HEK293 (cell line): ENCODE data around the gene KPNA4.

Experiments
- GLI4 ChIP-seq: fragments of 450-650 bp; formaldehyde crosslinking; IDR thresholded peaks from 2 replicates; pipeline ENCODE4 v1.5.1; 2016; ENCODE audit warnings: missing biosample characterization, missing genetic modification characterization
- HOXA7 ChIP-seq: sonication (generic); formaldehyde crosslinking; IDR thresholded peaks from 2 replicates; pipeline ENCODE4 v1.8.1; 2022; ENCODE audit warnings: missing genetic modification reagents, borderline replicate concordance
- PRDM1 ChIP-seq: fragments of 450-650 bp; formaldehyde crosslinking; IDR thresholded peaks from 2 replicates; pipeline ENCODE4; 2016; ENCODE audit warnings: missing biosample characterization, missing genetic modification characterization
- SETDB1 ChIP-seq: IDR thresholded peaks from one replicate; pipeline ENCODE4 v1.6.1; 2017; ENCODE audit warnings: mild to moderate bottlenecking, low read length, moderate library complexity, mixed read lengths; ENCODE audit not compliant: insufficient read length
- TRIM28 ChIP-seq: IDR thresholded peaks from 2 replicates; pipeline ENCODE4 v1.6.1; 2011; ENCODE audit warnings: low read length, control low read depth, borderline replicate concordance
- ZBTB48 ChIP-seq: fragments of 450-650 bp; formaldehyde crosslinking; IDR thresholded peaks from 2 replicates; pipeline ENCODE4 v1.5.1; 2016; ENCODE audit warnings: missing biosample characterization, missing genetic modification characterization
- ZNF114 ChIP-seq: fragments of 450-650 bp; formaldehyde crosslinking; IDR thresholded peaks from 2 replicates; pipeline ENCODE4 v1.5.0; 2017; ENCODE audit warnings: missing biosample characterization, missing genetic modification characterization
- ZNF155 ChIP-seq: fragments of 450-650 bp; formaldehyde crosslinking; IDR thresholded peaks from 2 replicates; pipeline ENCODE4 v1.5.1; 2016; ENCODE audit warnings: missing biosample characterization, missing genetic modification characterization
- ZNF175 ChIP-seq: fragments of 450-650 bp; formaldehyde crosslinking; IDR thresholded peaks from 2 replicates; pipeline ENCODE4 v1.5.1; 2016; ENCODE audit warnings: missing biosample characterization, missing genetic modification characterization
- ZNF214 ChIP-seq: fragments of 450-650 bp; formaldehyde crosslinking; IDR thresholded peaks from 2 replicates; pipeline ENCODE4 v1.5.1; 2017; ENCODE audit warnings: missing biosample characterization, mild to moderate bottlenecking, missing genetic modification characterization, borderline replicate concordance
- ZNF423 ChIP-seq: fragments of 450-650 bp; formaldehyde crosslinking; IDR thresholded peaks from 2 replicates; pipeline ENCODE4 v1.5.1; 2016; ENCODE audit warnings: missing biosample characterization, missing genetic modification characterization
- ZNF433 ChIP-seq: fragments of 450-650 bp; formaldehyde crosslinking; IDR thresholded peaks from 2 replicates; pipeline ENCODE4 v1.5.1; 2016; ENCODE audit warnings: missing biosample characterization, missing genetic modification characterization, low read depth
- ZNF501 ChIP-seq: fragments of 450-650 bp; formaldehyde crosslinking; IDR thresholded peaks from 2 replicates; pipeline ENCODE4 v1.5.1; 2016; ENCODE audit warnings: missing biosample characterization, missing genetic modification characterization
- ZNF558 ChIP-seq: fragments of 450-650 bp; formaldehyde crosslinking; IDR thresholded peaks from 2 replicates; pipeline ENCODE4 v1.5.1; 2016; ENCODE audit warnings: missing biosample characterization, missing genetic modification characterization
- ZNF623 ChIP-seq: fragments of 450-650 bp; formaldehyde crosslinking; IDR thresholded peaks from 2 replicates; pipeline ENCODE4 v1.5.1; 2016; ENCODE audit warnings: missing biosample characterization, missing genetic modification characterization
- ZNF658 ChIP-seq: fragments of 450-650 bp; formaldehyde crosslinking; IDR thresholded peaks from 2 replicates; pipeline ENCODE4; 2016; ENCODE audit warnings: missing biosample characterization, missing genetic modification characterization
- TF ChIP-seq, protein P1 (sequence below): fragments of 450-650 bp; formaldehyde crosslinking; IDR thresholded peaks from 2 replicates; pipeline ENCODE4 v1.5.1; 2016; ENCODE audit warnings: missing biosample characterization, missing genetic modification characterization
- TF ChIP-seq, protein P2 (sequence below): fragments of 450-650 bp; formaldehyde crosslinking; IDR thresholded peaks from 2 replicates; pipeline ENCODE4 v1.5.1; 2016; ENCODE audit warnings: missing biosample characterization, missing genetic modification characterization
- TF ChIP-seq, protein P3 (sequence below): fragments of 450-650 bp; formaldehyde crosslinking; IDR thresholded peaks from 2 replicates; pipeline ENCODE4 v1.5.1; 2016; ENCODE audit warnings: missing biosample characterization, missing genetic modification characterization, borderline replicate concordance
- TF ChIP-seq, protein P4 (sequence below): fragments of 450-650 bp; formaldehyde crosslinking; IDR thresholded peaks from 2 replicates; pipeline ENCODE4; 2016; ENCODE audit warnings: missing biosample characterization, missing genetic modification characterization
- TF ChIP-seq, protein P5 (sequence below): fragments of 450-650 bp; IDR thresholded peaks from 2 replicates; pipeline ENCODE4 v1.5.1; 2018; ENCODE audit warnings: missing biosample characterization, mild to moderate bottlenecking, missing genetic modification characterization
- TF ChIP-seq, protein P6 (sequence below): fragments of 450-650 bp; formaldehyde crosslinking; conservative IDR thresholded peaks from 2 replicates; pipeline ENCODE4 v1.5.1; 2016; ENCODE audit warnings: low read depth, missing biosample characterization, missing genetic modification characterization
- TF ChIP-seq, protein P7 (sequence below): fragments of 450-650 bp; formaldehyde crosslinking; IDR thresholded peaks from 2 replicates; pipeline ENCODE4 v1.5.1; 2017; ENCODE audit warnings: missing biosample characterization, missing genetic modification characterization

Gene KPNA4

DNA sequence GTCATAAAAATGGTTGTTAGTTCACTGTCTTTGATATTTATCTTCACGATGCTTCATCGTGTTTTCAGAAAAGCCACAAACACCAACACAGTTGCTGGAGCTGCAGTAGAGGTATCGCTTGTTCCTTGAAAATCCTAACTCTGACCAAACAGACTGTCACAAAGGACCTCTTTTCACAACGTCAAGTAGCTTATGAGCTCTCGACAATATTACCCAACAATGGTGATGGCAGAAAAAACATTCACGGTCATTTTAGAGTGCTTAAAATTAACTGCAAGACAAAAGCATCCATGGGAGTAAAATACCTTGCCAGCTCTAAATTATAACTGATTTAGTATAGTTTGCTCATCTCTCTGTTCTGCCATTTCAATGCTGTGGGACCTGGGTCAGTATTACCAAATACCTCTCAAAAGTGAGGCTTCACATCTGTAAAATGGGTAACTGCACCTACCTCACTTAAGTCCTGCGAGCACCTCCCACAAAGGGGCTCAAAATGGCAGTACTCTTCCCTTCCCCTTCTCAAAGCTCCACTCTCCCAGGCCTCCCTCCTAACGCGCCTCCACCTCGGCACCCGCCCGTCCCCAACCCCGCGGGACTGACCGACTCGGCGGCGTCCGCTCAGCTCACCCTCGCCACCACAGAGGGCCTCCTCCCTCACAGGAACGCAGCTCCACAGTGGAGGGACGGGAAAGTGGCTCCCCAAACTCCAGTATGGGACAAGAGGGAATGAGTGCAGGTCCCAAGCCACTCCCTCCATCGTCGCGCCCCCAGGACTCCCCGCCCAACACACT is 116.3 kb downstream of the KPNA4 start (continued):
- TF ChIP-seq TRIM28 (0 out of 2 replicates have a peak, but pooled peaks have one; percentile 60), ZNF558 (tag by site-specific recombination) (no peak), ZNF501 (tag by site-specific recombination) (no peak; the same call in 1 of the 2 replicates), ZNF433 (tag by site-specific recombination) (no peak), PRDM1 (peak; percentile 78), ZNF175 (tag by site-specific recombination) (no peak), ZNF214 (tag by site-specific recombination) (no peak), ZNF623 (tag by site-specific recombination) (no peak), ZNF423 (tag by site-specific recombination) (no peak), ZNF155 (tag by site-specific recombination) (no peak), ZNF114 (tag by site-specific recombination) (no peak), ZNF658 (tag by site-specific recombination) (no peak), HOXA7 (CRISPR knock-in tag) (no peak), GLI4 (no peak), SETDB1 (no peak), ZBTB48 (tag by site-specific recombination) (peak; percentile 60; the same call in 1 of the 2 replicates)
- TF ChIP-seq, protein P1, sequence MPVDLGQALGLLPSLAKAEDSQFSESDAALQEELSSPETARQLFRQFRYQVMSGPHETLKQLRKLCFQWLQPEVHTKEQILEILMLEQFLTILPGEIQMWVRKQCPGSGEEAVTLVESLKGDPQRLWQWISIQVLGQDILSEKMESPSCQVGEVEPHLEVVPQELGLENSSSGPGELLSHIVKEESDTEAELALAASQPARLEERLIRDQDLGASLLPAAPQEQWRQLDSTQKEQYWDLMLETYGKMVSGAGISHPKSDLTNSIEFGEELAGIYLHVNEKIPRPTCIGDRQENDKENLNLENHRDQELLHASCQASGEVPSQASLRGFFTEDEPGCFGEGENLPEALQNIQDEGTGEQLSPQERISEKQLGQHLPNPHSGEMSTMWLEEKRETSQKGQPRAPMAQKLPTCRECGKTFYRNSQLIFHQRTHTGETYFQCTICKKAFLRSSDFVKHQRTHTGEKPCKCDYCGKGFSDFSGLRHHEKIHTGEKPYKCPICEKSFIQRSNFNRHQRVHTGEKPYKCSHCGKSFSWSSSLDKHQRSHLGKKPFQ (tag by site-specific recombination): no peak
- TF ChIP-seq, protein P2, sequence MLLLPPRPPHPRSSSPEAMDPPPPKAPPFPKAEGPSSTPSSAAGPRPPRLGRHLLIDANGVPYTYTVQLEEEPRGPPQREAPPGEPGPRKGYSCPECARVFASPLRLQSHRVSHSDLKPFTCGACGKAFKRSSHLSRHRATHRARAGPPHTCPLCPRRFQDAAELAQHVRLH (tag by site-specific recombination): peak; percentile 96
- TF ChIP-seq, protein P3, sequence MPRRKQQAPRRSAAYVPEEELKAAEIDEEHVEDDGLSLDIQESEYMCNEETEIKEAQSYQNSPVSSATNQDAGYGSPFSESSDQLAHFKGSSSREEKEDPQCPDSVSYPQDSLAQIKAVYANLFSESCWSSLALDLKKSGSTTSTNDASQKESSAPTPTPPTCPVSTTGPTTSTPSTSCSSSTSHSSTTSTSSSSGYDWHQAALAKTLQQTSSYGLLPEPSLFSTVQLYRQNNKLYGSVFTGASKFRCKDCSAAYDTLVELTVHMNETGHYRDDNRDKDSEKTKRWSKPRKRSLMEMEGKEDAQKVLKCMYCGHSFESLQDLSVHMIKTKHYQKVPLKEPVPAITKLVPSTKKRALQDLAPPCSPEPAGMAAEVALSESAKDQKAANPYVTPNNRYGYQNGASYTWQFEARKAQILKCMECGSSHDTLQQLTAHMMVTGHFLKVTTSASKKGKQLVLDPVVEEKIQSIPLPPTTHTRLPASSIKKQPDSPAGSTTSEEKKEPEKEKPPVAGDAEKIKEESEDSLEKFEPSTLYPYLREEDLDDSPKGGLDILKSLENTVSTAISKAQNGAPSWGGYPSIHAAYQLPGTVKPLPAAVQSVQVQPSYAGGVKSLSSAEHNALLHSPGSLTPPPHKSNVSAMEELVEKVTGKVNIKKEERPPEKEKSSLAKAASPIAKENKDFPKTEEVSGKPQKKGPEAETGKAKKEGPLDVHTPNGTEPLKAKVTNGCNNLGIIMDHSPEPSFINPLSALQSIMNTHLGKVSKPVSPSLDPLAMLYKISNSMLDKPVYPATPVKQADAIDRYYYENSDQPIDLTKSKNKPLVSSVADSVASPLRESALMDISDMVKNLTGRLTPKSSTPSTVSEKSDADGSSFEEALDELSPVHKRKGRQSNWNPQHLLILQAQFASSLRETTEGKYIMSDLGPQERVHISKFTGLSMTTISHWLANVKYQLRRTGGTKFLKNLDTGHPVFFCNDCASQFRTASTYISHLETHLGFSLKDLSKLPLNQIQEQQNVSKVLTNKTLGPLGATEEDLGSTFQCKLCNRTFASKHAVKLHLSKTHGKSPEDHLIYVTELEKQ (tag by site-specific recombination): no peak
- TF ChIP-seq, protein P4, sequence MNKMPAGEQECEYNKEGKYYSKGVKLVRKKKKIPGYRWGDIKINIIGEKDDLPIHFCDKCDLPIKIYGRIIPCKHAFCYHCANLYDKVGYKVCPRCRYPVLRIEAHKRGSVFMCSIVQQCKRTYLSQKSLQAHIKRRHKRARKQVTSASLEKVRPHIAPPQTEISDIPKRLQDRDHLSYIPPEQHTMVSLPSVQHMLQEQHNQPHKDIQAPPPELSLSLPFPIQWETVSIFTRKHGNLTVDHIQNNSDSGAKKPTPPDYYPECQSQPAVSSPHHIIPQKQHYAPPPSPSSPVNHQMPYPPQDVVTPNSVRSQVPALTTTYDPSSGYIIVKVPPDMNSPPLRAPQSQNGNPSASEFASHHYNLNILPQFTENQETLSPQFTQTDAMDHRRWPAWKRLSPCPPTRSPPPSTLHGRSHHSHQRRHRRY (tag by site-specific recombination): no peak
- TF ChIP-seq, protein P5, sequence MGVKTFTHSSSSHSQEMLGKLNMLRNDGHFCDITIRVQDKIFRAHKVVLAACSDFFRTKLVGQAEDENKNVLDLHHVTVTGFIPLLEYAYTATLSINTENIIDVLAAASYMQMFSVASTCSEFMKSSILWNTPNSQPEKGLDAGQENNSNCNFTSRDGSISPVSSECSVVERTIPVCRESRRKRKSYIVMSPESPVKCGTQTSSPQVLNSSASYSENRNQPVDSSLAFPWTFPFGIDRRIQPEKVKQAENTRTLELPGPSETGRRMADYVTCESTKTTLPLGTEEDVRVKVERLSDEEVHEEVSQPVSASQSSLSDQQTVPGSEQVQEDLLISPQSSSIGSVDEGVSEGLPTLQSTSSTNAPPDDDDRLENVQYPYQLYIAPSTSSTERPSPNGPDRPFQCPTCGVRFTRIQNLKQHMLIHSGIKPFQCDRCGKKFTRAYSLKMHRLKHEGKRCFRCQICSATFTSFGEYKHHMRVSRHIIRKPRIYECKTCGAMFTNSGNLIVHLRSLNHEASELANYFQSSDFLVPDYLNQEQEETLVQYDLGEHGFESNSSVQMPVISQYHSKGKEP (tag by site-specific recombination): no peak
- TF ChIP-seq, protein P6, sequence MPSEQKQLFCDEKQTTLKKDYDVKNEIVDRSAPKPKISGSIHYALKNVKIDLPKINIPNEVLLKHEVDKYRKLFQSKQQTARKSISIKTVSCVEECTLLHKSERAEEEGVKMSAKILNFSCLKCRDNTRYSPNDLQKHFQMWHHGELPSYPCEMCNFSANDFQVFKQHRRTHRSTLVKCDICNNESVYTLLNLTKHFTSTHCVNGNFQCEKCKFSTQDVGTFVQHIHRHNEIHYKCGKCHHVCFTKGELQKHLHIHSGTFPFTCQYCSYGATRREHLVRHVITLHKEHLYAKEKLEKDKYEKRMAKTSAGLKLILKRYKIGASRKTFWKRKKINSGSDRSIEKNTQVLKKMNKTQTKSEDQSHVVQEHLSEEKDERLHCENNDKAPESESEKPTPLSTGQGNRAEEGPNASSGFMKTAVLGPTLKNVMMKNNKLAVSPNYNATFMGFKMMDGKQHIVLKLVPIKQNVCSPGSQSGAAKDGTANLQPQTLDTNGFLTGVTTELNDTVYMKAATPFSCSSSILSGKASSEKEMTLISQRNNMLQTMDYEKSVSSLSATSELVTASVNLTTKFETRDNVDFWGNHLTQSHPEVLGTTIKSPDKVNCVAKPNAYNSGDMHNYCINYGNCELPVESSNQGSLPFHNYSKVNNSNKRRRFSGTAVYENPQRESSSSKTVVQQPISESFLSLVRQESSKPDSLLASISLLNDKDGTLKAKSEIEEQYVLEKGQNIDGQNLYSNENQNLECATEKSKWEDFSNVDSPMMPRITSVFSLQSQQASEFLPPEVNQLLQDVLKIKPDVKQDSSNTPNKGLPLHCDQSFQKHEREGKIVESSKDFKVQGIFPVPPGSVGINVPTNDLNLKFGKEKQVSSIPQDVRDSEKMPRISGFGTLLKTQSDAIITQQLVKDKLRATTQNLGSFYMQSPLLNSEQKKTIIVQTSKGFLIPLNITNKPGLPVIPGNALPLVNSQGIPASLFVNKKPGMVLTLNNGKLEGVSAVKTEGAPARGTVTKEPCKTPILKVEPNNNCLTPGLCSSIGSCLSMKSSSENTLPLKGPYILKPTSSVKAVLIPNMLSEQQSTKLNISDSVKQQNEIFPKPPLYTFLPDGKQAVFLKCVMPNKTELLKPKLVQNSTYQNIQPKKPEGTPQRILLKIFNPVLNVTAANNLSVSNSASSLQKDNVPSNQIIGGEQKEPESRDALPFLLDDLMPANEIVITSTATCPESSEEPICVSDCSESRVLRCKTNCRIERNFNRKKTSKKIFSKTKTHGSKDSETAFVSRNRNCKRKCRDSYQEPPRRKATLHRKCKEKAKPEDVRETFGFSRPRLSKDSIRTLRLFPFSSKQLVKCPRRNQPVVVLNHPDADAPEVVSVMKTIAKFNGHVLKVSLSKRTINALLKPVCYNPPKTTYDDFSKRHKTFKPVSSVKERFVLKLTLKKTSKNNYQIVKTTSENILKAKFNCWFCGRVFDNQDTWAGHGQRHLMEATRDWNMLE (tag by site-specific recombination): no peak
- TF ChIP-seq, protein P7, sequence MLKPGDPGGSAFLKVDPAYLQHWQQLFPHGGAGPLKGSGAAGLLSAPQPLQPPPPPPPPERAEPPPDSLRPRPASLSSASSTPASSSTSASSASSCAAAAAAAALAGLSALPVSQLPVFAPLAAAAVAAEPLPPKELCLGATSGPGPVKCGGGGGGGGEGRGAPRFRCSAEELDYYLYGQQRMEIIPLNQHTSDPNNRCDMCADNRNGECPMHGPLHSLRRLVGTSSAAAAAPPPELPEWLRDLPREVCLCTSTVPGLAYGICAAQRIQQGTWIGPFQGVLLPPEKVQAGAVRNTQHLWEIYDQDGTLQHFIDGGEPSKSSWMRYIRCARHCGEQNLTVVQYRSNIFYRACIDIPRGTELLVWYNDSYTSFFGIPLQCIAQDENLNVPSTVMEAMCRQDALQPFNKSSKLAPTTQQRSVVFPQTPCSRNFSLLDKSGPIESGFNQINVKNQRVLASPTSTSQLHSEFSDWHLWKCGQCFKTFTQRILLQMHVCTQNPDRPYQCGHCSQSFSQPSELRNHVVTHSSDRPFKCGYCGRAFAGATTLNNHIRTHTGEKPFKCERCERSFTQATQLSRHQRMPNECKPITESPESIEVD (tag by site-specific recombination): no peak
